Middle frontal gyrus (tissue), 1 donor: ENCODE measurements around the gene GATD1.

Source experiments
- DNase-seq: peaks from one replicate; pipeline ENCODE4 v3.0.0-alpha.2; 2015; ENCODE audit warnings: low spot score; ENCODE audit errors: extremely low spot score

Gene GATD1

GRCh38 chr11:779955-780532, 2.8 kb upstream of the GATD1 start:
- DNase-seq: no peak

- no peak for DNase-seq
Measured at GRCh38 chr11:778976-779954, 2.0 kb upstream of the GATD1 start.

- no peak for DNase-seq
Measured at GRCh38 chr11:776561-777287, 563 bp downstream of the GATD1 start.

DNA sequence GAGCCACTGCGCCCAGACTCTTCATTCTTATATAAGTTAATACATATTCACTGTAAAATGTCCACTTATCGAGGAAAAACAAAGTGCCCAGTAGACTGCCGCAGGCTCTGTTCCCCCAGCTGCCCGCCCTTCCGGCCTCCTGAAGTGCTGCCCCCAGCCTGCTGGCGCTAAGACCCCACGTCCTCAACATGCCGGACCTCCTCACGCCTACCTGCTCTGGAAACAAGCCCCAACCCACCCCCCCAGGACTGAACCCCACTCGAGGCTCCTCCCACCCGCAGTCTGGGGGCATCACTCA, 1.1 kb downstream of the GATD1 start:
- DNase-seq: no peak

DNA sequence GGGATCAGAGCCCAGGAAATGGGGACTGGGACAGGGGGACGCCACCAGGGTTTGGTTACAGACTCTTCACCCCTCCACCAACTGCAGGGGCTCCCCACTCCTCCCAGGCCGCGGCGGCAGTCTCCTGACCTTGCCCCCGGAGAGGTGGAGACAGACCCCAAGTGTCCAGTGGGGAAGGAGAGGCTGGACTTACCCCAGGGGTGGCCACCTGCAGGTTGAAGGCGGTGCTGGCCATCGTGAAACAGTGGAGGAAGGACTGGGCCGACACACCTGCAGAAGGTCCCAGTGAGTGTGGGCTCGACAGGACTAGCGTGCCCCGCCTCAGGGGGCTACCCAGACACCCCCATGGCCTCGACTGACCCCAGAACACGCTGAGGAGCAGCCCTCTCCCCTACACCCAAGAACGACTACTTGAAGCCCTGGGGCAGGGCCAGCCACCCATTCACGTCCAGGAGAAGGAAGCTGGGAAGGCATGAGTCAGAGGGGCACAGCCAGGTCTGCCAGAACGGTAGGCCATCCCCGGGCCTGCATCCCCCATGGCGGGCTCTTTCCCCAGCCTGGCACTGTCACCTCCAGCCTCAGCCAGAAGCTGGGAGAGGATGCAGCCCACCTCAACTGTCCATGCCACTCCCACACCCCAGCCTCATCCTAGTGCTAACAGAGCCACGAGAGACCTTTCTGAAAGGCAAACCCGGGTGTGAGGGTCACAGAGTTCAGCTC, 2.3 kb downstream of the GATD1 start:
- DNase-seq: no peak

DNA sequence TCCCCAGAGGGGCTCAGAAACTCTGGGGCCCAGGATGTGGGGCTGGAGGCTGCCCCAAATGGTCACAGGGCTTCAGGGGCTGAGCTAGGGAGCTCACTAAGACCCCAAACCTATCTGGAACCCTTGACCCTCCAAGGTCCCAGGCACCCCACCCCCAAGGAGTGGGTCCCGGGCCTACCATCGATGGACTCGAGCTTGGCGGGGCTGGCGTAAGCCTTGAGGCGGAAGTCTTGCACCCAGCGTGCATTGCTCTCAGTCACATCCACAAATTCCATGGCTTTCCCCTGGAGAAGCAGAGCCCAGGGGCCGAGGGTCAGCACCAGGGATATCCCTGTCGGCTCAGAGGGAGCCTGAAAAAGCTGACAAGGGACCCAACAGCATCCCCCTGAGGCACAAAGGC, 3.5 kb downstream of the GATD1 start:
- no peak for DNase-seq

GRCh38 chr11:773425-773824, 3.9 kb downstream of the GATD1 start:
- no peak for DNase-seq

- DNase-seq: peak; percentile 68
Measured at GRCh38 chr11:772429-773390, 4.6 kb downstream of the GATD1 start.

- DNase-seq: no peak
Measured at GRCh38 chr11:771617-772204, 5.6 kb downstream of the GATD1 start.

- DNase-seq: no peak
Measured at GRCh38 chr11:770642-771616, 6.4 kb downstream of the GATD1 start.

- no peak for DNase-seq
Measured at GRCh38 chr11:769887-770641, 7.2 kb downstream of the GATD1 start.

DNA sequence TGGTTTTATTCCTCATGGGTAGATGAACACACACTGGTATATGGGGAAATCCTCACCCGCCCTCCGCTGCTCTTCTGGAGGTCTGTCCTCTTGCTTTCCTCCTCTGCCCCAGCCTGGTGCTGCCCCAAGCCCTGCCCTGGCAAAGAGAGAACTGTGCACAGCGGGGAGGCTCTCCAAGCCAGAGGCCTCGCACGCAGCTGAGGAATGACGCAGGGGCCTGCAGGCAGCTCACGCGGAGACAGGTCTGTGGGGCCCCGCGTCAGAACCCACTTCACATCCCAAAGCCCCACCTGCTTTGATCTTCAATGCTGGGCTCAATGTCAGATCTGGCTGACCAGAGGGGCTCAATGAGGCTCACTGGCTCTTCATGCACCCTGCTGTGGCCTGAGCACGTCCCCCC, 10.0 kb downstream of the GATD1 start:
- no peak for DNase-seq

GRCh38 chr11:766936-767210, 10.4 kb downstream of the GATD1 start:
- no peak for DNase-seq

DNA sequence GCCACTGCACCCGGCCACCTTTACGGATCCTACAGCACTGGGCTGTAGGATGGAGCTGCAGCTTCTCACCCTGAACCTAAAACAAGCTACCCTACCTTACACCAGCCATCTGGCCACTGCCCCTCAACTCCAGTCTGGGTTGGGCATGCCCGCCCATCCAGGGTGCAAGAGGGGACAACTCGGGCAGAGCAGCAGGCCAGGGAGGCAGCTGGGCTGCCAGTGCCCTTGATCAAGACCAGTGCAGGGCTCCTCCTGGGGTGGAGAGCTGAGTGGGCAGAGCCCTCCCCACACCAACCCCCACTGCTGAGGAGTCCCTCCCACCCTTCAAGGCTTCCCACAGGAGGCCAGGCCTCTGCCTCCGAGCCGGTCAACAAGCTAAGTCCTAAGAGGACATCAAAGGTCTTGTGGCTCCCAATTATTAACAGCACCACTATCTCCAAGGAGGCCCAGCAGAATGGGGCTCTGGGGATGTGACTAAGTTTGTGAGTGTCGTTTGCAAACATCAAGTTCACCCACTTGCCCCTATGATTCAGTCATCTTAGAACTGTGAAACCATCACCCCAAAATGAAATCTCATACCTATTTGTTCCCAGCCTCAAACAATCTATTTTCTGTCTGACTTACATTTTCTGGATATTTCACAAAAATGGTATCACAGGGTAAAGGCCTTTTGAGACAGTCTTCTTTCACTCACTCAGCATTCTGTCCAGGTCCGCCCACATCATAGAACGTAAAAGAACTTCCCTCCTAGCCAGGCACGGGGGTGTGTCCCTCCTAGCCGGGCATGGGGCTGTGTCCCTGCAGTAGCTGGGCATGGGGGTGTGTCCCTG, 11.0 kb downstream of the GATD1 start:
- DNase-seq: no peak

DNA sequence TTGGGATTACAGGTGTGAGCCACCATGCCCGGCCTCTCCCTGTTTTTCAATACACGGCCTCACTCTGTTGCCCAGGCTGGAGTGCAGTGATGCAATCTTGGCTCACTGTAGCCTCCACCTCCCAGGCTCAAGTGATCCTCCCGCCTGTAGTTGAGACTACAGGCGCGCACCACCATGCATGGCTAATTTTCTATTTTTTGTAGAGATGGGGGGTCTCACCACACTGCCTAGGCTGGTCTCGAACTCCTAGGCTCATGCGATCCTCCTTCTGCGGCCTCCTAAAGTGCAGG, 11.5 kb downstream of the GATD1 start:
- DNase-seq: no peak

- DNase-seq: no peak
Measured at GRCh38 chr11:765025-765801, 12.1 kb downstream of the GATD1 start.
